ENCODE data around the gene RSAD2.
"Not testable (repeated sequence)": the region's sequence is repeated elsewhere in the genome, so short reads cannot be mapped to it uniquely, and the experiment has no call there.

Gene RSAD2

DNA sequence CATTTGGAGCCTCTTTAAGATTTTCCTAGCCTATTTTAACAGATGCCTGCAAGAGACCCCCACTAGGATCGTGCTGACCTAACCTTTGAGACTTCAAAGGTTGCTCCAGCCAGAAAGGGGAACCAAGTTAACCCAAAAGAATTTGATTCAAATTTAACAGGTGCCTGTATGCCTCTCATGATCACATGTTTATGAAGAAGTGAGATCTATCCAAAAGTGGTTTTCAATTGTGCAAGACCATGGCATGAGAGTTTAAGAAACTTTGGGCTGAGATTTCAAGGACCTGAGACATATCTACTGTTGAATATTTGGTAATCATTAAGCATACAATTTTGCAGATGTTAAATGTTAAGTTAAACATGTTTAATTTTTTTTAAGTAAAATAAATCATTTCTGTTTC lies 1.3 kb upstream of the RSAD2 start:
- H3K4me1 Mint-ChIP-seq, result peaks cover 33% of the 10 kb centered on the region
- H3K36me3 Mint-ChIP-seq, result peaks cover 3% of the 10 kb centered on the region

DNA sequence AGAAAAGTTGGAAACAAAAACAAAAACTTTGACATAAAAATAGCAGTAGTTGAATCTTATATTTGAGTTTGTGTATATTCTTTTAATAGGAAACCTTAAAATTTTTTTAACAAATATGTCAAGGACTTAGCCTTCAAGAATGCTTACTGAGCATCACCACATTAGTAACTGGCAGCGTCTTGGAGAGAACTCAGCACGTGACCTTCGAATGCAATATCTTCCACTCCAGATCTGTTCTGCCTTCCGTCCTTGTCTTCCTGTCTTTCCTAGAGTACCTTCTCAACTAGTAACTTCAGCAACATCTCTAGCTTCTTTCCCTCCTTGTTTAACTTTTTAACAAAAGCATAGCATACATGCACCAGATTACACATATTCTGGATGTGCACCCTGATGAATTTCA lies 972 bp downstream of the RSAD2 start:
- Mint-ChIP-seq H3K4me3 (no peak overlapping the region), H3K36me3 (peaks cover 4% of the 10 kb centered on the region), H3K27me3 (peaks cover 1% of the 10 kb centered on the region), H3K4me1 (peaks cover 25% of the 10 kb centered on the region), H3K9me3 (peaks cover 2% of the 10 kb centered on the region), H3K27ac (no peak overlapping the region)
- ATAC-seq (ENCODE audit: low read depth) (no peak), DNase-seq (ENCODE audit: low spot score in 2 of 2) (no peak)

More for the DNA sequence above, 1.3 kb upstream of the RSAD2 start:
- Mint-ChIP-seq H3K27ac (no peak overlapping the region), H3K27me3 (no peaks in the 10 kb centered on the region), H3K9me3 (peaks cover 2% of the 10 kb centered on the region), H3K4me3 (no peak overlapping the region)
- ATAC-seq (ENCODE audit: low read depth), result no peak
- no peak for DNase-seq (ENCODE audit: low spot score in 2 of 2)

DNA sequence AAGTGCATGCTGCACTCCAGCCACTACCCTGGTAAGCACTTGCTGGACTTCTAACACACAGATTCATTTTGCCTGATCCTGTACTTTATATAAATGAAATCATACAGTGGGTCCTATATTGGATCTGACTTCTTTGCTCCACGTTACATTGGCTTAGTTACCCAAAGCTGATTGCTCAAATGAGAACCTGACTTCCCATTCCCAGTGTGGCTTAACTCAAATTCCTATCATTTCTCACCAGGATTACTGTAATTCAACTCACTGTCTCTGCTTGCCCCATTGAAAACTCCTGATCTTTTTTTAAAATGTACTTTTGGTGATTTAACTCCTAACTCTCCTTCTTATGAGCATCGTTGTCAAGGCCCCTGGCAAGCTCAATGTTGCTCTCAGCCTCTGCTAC lies 1.4 kb downstream of the RSAD2 start:
- DNase-seq (ENCODE audit: low spot score in 2 of 2) (no peak), ATAC-seq (ENCODE audit: low read depth) (no peak)
- Mint-ChIP-seq H3K9me3 (peaks cover under 1% of the 10 kb centered on the region), H3K27me3 (peaks cover 2% of the 10 kb centered on the region), H3K4me1 (peaks cover 25% of the 10 kb centered on the region), H3K27ac (no peak overlapping the region), H3K4me3 (no peak overlapping the region), H3K36me3 (peaks cover 3% of the 10 kb centered on the region)

DNA sequence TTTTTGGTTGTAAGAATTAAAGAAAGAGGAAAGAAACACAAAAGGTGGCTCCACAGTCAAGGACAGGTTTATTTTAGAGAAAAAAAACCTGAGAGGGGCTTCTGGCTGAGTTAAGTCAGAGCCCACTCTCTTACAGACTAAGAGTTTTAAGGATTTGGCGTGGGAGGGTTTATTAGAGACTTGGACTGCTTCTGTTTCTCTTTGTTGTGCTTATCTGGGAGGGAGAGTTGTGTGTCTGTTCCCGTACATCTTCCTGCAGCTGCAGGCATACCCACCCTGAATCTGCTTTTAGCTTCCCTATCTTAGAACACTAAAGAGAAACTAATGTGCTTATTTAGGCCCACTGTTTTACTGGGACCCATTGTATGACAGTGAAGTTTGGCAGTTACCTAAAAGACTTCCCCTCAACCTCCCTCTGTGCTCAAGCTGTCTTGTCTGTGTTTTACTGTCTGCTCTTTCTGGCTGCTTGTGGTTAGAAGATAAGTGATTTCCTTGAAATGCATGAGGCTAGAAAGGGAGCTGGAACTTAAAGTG lies 2.7 kb downstream of the RSAD2 start:
- DNase-seq (ENCODE audit: low spot score in 2 of 2) (no peak), ATAC-seq (ENCODE audit: low read depth) (no peak)
- Mint-ChIP-seq H3K27me3 (peaks cover 5% of the 10 kb centered on the region), H3K4me1 (peaks cover 25% of the 10 kb centered on the region), H3K9me3 (no peaks in the 10 kb centered on the region), H3K27ac (no peak overlapping the region), H3K36me3 (peaks cover 5% of the 10 kb centered on the region), H3K4me3 (no peak overlapping the region)

DNA sequence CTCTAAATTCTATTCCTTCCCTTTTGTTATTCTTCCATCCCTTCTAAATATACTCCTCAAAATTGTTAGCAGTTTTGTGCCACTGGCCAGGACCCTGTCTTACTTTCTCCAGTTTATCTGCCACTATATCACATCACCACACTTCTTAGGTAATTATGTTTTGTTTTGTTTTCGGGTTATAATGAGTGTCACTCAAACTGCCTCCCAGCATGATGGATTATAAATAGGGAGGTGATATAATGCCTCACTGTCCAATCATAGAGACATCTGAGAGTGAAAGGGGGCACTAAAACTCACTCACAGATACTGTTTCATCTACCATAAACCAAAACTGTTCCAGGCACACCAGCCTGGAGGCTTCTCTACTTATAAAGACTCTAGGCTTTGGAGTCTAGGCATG lies 3.5 kb downstream of the RSAD2 start:
- H3K4me3 Mint-ChIP-seq, result no peak overlapping the region
- DNase-seq (ENCODE audit: low spot score in 2 of 2) (no peak), ATAC-seq (ENCODE audit: low read depth) (no peak)
- H3K4me1 Mint-ChIP-seq, result peaks cover 25% of the 10 kb centered on the region
- H3K27ac Mint-ChIP-seq, result no peak overlapping the region
- H3K36me3 Mint-ChIP-seq, result peaks cover 5% of the 10 kb centered on the region
- H3K27me3 Mint-ChIP-seq, result peaks cover 5% of the 10 kb centered on the region
- H3K9me3 Mint-ChIP-seq, result no peaks in the 10 kb centered on the region

DNA sequence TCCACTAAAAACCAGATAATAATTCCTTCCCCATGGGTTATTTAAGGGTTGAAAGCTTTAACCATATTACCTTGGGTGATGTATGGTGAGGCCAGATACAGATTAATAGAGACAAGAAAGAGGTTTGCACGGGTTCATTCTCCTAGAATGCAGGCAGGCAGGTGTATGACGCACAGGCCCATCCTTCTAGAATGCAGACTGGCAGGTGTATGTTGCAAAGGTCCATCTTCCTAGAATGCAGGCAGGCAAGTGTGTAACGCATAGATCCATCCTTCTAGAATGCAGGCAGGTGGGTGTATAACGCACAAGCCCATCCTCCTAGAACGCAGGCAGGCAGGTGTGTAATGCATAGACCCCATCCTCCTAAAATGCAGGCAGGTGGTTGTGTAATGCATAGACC lies 3.9 kb downstream of the RSAD2 start:
- Mint-ChIP-seq H3K36me3 (peaks cover 7% of the 10 kb centered on the region), H3K27me3 (peaks cover 5% of the 10 kb centered on the region), H3K4me1 (peaks cover 25% of the 10 kb centered on the region), H3K27ac (no peak overlapping the region), H3K4me3 (no peak overlapping the region), H3K9me3 (no peaks in the 10 kb centered on the region)
- DNase-seq (ENCODE audit: low spot score in 2 of 2) (no peak), ATAC-seq (ENCODE audit: low read depth) (no peak)

DNA sequence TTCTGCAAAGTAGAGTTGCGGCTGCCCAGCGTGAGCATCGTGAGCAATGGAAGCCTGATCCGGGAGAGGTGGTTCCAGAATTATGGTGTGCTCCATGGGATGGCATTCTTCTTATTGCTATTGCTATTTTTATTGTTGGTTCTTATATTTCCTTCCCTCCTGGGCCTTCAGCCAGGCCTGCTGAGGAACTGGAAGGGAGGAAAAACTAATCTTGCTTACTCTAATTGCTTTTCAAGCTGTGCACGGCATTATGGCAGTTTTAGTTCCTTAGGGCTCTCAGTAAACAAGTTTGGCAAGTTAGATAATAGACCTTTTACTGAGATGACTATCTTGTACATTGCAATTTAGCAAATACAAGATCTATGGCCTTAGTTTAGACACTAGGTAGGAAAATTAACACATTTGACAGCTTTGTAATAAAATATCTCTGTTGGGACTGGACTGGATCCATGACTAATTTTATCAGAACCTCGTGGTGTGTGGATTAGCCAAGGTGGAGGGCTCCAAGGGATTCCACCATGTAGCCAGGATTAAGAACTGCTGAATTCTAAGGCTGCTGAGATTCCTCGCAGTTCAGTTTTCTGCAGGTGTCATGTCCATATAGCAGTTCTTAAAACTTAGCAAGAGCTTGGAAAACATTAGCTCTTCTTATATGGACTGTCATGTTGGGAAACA lies 6.0 kb downstream of the RSAD2 start:
- no peak for DNase-seq (ENCODE audit: low spot score in 2 of 2)
- Mint-ChIP-seq H3K27ac (no peak overlapping the region), H3K27me3 (peaks cover 5% of the 10 kb centered on the region), H3K36me3 (peaks cover 7% of the 10 kb centered on the region), H3K4me3 (no peak overlapping the region), H3K4me1 (peaks cover 13% of the 10 kb centered on the region), H3K9me3 (no peaks in the 10 kb centered on the region)
- ATAC-seq (ENCODE audit: low read depth), result no peak

DNA sequence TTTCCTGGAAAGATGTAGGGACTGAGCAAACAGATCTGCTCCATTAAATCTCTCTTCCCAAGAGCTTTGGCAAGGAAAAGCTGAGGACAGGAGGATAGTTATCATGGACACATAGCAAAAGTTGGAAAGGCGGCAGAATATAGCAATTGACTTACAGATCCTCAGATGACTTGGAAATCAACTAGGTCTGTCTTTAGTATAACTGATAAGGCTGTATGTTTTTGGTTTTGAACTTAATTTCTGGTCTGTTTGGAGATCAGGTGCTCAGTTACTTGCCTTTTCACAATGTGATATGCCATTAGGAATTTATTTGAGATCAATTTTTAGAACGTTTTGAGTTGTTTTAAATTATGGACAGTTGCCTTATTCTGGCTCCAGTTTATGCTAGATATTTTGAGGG lies 8.0 kb downstream of the RSAD2 start:
- Mint-ChIP-seq H3K36me3 (peaks cover 7% of the 10 kb centered on the region), H3K9me3 (no peaks in the 10 kb centered on the region), H3K27me3 (peaks cover 5% of the 10 kb centered on the region), H3K4me1 (peaks cover under 1% of the 10 kb centered on the region), H3K4me3 (no peak overlapping the region), H3K27ac (no peak overlapping the region)
- DNase-seq (ENCODE audit: low spot score in 2 of 2) (no peak), ATAC-seq (ENCODE audit: low read depth) (no peak)

DNA sequence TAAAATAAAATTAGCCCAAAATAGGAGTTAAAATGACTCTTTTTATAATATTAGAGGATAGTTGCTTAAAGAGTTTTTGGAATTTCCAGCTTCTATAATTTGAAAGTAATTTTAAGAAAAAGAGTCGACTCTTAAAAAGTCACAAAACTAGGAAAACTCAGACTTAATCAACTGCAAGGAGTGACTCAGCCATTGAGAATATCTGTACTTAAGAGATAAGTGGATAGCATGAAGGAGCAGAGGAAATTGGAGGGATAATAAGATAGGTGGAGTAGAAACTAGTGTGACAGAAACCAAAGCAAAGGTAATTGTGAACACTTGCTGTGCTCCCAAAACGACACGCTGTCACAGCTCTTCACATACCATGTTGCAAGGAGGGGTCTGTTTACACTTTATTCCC lies 8.4 kb downstream of the RSAD2 start:
- DNase-seq (ENCODE audit: low spot score in 2 of 2) (no peak), ATAC-seq (ENCODE audit: low read depth) (no peak)
- H3K36me3 Mint-ChIP-seq, result peaks cover 7% of the 10 kb centered on the region
- H3K27me3 Mint-ChIP-seq, result peaks cover 5% of the 10 kb centered on the region
- H3K27ac Mint-ChIP-seq, result no peak overlapping the region
- H3K9me3 Mint-ChIP-seq, result no peaks in the 10 kb centered on the region
- no peak overlapping the region for H3K4me3 Mint-ChIP-seq
- no peaks in the 10 kb centered on the region for H3K4me1 Mint-ChIP-seq

DNA sequence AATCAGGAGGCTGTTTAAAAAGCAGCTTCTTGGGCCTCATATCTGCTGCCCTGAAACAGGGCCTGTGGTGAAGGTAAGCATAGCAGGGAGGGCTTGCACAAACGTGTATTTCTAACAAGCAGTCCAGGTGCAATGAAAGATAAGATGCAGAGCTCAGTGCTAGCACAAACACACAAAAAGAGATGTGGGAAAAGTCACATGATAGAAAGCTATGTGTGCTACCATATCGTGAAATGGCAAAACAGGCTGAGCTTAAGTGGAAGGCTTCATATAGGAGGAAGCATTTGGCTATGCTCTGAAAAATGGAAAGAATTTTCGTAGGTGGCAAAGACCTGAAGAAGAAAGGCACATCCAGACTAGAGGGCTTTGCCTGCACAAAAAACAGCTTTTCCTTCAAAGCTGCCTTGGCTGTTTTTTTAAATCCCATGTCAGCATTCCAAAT lies 10.2 kb downstream of the RSAD2 start:
- Mint-ChIP-seq H3K4me1 (no peaks in the 10 kb centered on the region), H3K27me3 (peaks cover 3% of the 10 kb centered on the region), H3K9me3 (no peaks in the 10 kb centered on the region), H3K4me3 (no peak overlapping the region), H3K27ac (no peak overlapping the region), H3K36me3 (peaks cover 6% of the 10 kb centered on the region)
- DNase-seq (ENCODE audit: low spot score in 2 of 2) (no peak), ATAC-seq (ENCODE audit: low read depth) (no peak)

DNA sequence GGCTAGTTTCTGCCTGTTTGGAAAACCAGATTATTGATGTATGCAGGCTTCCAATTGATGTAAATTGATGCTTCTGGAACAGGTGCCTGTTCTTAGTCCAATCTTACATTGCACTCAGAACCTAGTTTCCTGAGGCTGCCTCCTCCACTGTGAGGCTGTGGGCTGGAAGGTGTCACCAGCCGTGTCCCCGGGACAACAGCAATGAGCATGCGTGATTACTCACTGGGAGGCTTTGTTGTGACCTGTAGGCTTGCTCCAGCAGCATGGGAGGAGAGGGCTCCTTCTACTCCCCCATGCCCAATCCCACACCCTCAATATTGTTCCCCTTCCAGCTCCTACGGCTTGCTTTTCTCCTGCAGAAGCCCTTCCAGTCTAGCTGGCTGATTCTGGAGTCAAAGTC lies 11.1 kb downstream of the RSAD2 start:
- Mint-ChIP-seq H3K36me3 (peaks cover 5% of the 10 kb centered on the region), H3K4me1 (no peaks in the 10 kb centered on the region), H3K4me3 (no peak overlapping the region), H3K27me3 (peaks cover 3% of the 10 kb centered on the region), H3K27ac (no peak overlapping the region), H3K9me3 (no peaks in the 10 kb centered on the region)
- ATAC-seq (ENCODE audit: low read depth) (no peak), DNase-seq (ENCODE audit: low spot score in 2 of 2) (no peak)

DNA sequence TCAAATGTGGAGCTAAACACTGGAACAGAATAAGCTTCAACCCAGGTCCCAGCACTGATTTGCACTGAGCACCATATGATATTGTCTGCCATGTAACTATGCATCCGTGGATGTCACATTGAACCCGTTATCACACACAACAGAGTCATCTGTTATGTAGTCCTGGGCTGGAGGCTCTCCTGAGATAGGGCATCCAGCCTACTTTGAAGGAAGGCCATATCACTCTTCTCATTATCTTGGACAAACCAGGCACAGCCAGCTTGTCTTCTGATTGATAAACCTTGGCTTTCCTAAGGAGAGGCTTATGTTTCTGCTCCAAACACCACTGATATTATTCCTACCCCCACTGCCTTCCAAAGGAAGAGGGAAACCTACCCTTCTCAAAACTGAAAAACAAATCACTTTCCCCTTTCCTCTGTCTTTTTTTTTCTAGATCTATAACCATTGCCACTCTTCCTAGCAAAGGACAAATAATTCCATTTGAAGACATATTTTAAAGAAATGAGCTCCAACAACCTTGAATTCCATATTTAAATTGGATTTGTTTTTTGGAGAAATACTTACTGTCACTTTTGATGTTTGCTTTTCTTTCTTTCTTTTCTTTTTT lies 16.4 kb downstream of the RSAD2 start:
- ATAC-seq (ENCODE audit: low read depth), result no peak

DNA sequence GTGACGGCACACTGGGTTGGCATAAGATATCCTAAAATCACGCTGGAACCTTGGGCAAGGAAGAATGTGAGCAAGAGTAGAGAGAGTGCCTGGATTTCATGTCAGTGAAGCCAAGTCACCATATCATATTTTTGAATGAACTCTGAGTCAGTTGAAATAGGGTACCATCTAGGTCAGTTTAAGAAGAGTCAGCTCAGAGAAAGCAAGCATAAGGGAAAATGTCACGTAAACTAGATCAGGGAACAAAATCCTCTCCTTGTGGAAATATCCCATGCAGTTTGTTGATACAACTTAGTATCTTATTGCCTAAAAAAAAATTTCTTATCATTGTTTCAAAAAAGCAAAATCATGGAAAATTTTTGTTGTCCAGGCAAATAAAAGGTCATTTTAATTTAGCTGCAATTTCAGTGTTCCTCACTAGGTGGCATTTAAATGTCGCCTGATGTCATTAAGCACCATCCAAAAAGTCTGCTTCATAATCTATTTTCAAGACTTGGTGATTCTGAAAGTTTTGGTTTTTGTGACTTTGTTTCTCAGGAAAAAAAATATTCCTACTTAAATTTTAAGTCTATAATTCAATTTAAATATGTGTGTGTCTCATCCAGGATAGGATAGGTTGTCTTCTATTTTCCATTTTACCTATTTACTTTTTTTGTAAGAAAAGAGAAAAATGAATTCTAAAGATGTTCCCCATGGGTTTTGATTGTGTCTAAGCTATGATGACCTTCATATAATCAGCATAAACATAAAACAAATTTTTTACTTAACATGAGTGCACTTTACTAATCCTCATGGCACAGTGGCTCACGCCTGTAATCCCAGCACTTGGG lies 19.6 kb downstream of the RSAD2 start:
- DNase-seq (ENCODE audit: low spot score in 2 of 2) (no peak), ATAC-seq (ENCODE audit: low read depth) (no peak)
- Mint-ChIP-seq H3K4me1 (peaks cover 3% of the 10 kb centered on the region), H3K9me3 (peaks cover 2% of the 10 kb centered on the region), H3K27ac (no peak overlapping the region), H3K36me3 (peaks cover 2% of the 10 kb centered on the region), H3K4me3 (no peak overlapping the region), H3K27me3 (no peaks in the 10 kb centered on the region)

More for the DNA sequence above, 16.4 kb downstream of the RSAD2 start:
- no peaks in the 10 kb centered on the region for H3K36me3 Mint-ChIP-seq
- peaks cover 3% of the 10 kb centered on the region for H3K4me1 Mint-ChIP-seq
- H3K27ac Mint-ChIP-seq, result no peak overlapping the region
- DNase-seq (ENCODE audit: low spot score in 2 of 2), result no peak
- H3K27me3 Mint-ChIP-seq, result no peaks in the 10 kb centered on the region
- H3K4me3 Mint-ChIP-seq, result no peak overlapping the region
- H3K9me3 Mint-ChIP-seq, result no peaks in the 10 kb centered on the region

DNA sequence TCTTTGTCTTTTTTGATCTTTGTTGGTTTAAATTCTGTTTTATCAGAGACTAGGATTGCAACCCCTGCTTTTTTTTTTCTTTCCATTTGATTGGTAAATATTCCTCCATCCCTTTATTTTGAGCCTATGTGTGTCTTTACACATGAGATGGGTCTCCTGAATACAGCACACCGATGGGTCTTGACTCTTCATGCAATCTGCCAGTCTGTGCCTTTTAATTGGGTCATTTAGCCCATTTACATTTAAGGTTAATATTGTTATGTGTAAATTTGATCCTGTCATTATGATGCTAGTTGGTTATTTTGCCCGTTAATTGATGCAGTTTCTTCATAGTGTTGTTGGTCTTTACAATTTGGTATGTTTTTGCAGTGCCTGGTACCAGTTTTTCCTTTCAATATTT lies 25.0 kb downstream of the RSAD2 start:
- not testable (repeated sequence) for ATAC-seq (ENCODE audit: low read depth); H3K9me3 Mint-ChIP-seq; H3K27ac Mint-ChIP-seq; H3K4me3 Mint-ChIP-seq; H3K4me1 Mint-ChIP-seq; DNase-seq (ENCODE audit: low spot score in 2 of 2); H3K36me3 Mint-ChIP-seq; H3K27me3 Mint-ChIP-seq

Measured in memory B cell (primary cell).